Activated T-cell treated with anti-CD3 and anti-CD28 coated beads for 24 hours (primary cell): Measurements from ENCODE around the gene MRPL48.
"Not testable (repeated sequence)": the region's sequence is repeated elsewhere in the genome, so short reads cannot be mapped to it uniquely, and the experiment has no call there.

ENCODE experiments used
- DNase-seq: peaks from one replicate; pipeline ENCODE4 v3.0.0-alpha.2; 2020; ENCODE audit warnings: low read depth

Gene MRPL48

DNA sequence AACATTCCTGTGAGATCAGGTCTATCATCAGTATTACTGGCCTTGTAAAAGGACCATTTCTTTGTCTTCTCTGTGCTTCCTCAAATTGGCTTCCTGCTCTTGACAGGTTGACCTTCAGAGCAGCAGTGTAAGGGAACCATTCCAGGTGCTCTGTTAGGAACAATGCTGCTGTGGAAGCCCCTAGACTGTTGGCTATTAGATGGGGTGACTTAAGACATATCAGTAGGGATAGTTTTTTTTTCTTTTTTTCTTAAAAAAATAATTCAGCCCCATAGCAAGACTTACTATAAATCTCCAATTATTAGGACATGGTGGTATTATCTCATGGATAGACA, 51.4 kb downstream of the MRPL48 start:
- DNase-seq, result no peak

DNA sequence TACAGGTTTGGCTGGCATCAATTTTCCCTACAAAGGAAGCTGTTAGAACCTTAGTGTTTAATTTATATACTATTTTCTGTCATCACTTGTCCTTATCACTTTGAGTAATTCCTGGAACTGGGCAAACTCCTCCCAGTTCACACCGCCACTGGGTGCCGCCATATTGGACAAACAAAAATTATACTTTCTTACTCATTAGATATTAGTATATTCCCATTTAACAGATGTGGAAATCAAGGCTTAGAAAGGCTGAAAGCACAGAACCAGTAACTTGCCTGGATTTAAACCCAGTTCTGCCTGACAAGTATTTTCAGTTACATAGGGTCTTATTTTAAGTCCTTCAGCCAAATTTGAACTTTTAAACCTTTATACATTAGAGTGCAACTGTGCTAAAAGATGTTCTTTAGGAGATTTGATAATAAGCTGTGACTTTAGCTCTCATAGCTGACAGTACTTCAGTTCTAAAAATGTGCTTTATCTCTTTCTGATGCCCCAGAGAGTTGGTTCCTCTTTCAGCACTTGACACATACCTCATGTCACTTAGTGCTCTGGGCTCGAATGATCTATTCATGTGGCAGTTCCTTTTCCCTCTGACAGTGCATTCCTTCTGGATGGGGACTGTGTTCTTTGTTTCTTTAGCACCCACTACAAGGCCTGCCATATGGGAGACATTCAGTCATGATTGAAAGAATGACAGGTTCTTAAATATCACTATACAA, 63.5 kb downstream of the MRPL48 start:
- DNase-seq, result no peak

DNA sequence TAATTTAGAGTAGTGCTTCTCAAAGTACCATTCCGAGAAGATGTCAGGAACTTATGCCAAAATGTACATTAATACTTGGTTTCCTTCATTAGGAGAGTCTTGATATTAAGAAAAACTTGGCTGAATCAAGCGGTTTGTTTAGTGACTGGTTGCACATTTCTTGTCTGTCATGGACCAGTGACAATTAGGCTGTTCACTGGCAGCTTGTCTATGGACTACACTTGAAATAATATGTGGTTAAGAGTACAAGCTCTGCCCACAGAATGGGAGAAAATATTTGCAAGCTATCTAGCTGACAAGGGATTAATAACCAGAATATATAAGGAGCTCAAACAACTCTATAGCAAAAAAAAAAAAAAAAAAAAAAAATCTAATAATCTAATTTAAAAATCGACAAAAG, 64.4 kb downstream of the MRPL48 start:
- no peak for DNase-seq

DNA sequence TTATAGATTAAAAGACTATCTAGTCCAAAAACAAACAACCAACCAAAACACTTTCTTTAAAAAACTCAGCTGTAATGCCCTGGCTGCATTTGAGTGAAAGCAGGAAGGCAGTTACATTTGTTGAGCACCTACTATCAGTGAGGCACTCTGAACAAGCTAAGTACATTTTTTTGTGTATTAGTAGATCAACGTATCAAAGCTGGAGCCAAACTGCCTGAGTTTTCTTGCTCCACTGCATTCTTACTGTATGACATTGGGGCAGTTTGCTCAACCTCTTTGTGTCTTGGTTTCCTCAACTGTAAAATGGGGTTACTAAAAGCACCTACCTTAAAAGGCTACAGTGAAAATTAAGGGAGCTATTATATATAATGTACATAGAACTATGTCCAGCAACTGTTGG, 67.0 kb downstream of the MRPL48 start:
- no peak for DNase-seq

DNA sequence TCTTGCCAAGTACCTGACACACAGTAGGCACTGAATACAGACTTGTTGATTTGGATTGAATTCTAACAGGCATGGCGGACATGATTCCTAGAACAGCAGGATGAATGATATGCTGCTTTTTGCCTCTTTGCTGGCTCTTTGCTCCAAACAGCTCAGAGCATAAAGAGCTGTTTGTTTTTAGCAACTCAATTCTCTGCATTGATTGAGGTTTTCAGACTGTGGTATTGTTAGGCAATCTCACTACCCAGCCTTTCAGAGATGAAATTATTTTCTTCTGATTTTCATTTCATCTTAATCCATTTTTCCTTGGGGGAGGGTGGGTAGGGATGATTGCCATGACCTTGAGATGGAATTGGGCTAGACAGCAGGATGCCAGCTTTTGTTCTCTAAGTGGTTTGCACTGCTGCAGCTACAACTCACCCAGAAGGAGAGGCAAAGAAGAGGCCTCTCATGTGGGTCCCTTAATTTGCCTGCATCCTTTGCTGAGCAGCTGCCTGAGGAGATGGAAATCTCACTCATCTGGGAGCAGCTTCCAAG, 68.4 kb downstream of the MRPL48 start:
- no peak for DNase-seq

DNA sequence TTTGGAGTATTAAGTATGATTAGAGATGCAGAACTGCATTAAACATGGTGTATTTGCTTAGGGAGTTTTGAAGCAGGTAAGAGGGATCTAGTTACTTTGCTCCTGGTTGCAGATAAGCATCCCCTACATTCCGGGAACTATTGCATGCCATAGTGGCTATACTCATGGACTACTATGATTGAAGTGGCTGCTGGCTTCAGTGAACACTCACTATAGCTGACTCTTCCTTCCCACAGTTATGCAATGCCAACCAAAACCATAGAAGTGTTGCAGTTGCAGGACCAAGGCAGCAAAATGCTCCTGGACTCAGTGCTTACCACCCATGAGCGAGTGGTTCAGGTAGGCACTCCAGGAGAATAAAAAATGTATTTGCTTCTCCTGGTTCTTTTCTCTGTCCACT, 72.0 kb downstream of the MRPL48 start:
- DNase-seq, result no peak

DNA sequence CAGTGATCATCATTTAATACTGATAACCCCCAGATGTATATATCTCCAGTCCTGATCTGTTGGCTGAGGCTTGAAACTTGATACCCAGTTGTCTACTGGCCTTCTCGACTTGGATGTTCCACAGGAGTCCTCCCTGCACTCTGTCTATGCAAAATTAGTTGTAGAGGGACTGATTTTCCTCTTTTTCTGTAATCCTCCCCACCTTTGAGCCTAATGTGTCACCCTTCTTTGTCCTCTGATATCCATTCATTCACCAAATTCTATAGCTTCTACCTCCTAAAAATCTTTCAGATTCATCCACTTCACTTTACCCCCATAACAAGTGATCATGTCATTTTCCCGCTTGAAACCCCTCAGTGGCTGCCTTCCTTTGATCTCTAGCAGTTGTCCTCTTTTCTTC, 72.5 kb downstream of the MRPL48 start:
- no peak for DNase-seq

DNA sequence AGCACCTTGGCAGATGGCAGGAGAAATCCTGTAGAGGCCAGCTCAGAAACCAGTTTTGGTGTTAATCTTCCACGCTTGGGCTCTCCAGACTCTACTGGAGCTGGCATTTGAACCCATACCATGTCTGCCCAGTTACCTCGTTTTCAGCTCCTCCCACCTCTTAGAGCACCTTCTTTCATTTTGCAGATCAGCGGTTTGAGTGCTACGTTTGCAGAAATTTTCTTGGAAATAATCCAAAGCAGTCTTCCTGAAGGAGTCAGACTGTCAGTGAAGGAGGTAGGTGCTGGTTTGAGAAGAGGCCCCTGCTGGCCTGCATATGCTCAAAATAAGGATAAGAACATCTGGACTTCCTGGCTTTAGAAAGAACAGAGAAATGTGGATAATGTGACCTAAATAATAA, 75.3 kb downstream of the MRPL48 start:
- DNase-seq, result no peak

DNA sequence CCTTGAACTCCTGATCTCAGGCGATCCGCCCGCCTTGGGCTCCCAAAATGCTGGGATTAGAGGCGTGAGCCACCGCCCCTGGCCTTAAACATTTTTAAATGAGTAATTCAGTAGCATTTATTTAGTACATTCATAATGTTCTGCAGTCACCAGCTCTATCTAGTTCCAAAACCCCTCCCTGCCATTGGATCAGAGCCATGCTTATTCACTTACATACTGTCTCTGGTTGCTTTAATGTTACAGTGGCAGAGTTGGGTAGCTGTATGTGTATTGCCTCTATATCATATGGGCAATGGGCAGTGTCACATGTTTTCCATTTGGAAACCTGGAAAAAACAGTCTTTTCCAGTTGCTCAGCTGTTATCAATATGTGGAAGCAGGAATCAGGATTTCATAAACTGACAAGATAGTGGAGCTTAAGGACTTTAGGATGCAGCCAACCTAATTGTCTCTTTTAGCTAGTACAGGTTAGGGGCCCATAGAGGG, 78.5 kb downstream of the MRPL48 start:
- no peak for DNase-seq

DNA sequence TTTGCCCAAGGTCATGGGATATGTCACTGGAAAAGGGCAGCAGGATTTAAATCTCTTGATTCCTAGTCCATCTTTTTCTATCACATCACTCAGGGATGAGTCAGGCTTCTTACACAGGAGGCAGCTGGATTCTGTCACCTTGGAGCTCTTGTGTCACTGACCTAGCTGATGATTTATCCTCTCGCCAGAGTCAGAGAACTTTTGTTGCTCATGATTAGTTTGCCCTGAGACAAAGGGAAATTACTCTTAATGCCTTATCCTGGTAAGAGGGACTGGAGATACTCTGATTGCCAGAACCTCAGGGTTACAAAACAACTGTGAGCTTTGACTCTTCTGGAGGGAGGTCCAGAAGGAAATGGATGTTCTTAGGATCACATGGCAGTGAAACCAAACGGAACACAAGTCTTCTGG, 78.9 kb downstream of the MRPL48 start:
- no peak for DNase-seq

DNA sequence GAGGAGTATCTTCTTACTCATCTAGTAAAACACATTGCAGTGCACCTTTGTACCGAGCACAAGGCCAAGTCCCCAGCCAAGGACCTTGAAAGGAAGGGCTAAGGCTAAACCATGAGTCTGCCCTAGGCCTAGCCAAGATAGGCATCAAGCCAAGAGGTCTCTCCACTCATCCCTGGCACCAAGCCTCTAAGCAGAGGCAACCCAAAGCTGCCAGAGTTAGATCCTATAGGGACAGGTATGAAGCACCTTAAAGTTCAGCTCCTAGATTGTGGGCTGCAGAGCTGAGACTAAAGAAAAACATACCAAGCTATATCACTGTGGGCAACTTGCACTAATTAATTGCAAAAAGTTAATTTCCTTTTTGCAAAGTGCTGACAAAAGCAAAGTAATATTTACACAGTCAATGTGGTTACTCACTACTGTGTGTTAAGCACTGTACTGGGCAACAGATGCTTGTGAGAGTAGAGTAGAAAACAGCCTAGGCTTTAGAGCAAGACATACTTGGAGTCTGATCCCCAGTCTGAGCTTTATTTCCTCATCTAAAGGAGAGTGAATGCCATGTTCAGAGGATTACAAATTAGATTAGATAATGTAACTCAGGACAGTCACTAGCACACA, 81.8 kb downstream of the MRPL48 start:
- no peak for DNase-seq

DNA sequence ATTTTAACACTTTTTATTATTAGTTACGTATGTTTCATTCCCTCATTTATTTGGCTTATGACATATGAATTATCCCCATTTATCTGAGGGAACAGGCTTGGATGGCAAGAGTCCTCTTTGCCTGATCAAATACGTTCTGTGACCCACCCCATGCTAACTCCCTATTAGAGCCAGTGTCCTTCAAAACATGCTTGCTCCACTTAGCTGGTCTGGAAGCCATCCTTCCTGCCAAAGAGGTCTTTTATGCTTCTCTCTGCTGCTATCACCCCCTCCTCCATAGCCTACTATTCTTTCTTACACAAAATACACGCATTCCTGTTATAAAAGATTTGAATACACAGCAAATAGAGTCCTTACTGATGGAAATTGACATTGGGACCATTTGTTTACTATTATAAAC, 82.6 kb downstream of the MRPL48 start:
- no peak for DNase-seq

DNA sequence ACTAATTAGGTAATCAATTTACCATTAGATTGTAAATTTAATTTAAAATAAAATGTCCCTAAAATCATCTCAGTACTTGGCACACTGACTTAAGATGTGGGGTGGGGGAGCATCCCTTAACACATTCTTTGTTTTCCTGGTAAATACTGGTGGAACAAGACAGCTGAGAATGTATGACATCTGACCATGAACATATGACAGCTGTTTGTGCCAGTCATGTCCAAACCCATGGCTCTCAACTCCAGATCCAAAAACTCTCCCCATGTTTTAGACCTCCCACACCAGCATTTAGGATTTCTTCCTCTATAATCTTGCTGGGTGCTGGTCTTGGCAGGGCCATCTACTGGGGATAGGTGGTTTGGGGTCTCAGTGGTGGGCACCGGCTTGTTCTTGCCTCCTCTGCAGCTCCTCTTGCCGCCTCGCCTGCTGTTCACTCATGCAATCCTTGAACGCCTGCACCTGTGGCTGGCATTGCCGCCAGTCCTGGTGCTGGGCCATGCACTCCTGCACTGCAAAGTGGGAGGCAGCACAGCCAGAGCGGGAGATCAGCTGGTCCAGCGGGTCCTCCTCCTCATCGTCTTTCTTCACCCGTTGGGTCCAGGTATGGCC, 85.2 kb downstream of the MRPL48 start:
- DNase-seq, result no peak

DNA sequence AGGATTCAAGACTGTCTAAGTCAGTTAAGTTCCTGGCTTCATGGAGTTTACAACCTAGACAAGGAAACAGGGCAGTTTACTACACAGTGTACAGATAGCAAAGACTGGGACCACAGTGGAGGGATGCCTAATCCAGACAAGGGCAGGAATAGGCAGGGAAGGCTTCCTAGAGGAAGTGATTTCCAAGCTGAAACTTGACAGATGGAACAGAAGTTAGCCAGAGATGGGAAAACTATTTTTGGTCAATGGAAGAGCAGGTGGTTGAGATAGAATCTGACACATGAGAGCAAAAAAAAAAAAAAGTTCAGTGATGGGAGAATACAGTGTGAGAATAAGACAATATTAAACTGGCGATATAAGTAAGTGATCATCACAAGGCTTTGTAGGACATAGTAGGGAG, 87.7 kb downstream of the MRPL48 start:
- no peak for DNase-seq

DNA sequence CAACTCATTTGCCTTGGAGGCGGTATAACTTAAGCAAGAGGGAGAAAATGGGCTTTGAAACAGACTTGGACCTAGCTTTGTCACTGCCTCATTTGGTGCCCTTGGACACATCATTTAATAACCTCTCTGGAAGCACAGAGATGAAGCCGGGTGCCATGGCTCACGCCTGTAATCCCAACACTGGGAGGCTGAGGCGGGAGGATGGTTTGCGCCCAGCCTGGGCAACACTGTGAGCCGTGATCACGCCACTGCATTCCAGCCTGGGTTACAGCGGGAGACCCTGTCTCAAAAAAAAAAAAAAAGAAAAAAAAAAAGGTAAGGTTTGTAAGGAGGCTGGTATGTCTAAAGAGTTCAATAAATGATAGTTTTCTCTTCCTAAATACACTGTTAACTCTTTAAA, 88.2 kb downstream of the MRPL48 start:
- DNase-seq, result no peak

DNA sequence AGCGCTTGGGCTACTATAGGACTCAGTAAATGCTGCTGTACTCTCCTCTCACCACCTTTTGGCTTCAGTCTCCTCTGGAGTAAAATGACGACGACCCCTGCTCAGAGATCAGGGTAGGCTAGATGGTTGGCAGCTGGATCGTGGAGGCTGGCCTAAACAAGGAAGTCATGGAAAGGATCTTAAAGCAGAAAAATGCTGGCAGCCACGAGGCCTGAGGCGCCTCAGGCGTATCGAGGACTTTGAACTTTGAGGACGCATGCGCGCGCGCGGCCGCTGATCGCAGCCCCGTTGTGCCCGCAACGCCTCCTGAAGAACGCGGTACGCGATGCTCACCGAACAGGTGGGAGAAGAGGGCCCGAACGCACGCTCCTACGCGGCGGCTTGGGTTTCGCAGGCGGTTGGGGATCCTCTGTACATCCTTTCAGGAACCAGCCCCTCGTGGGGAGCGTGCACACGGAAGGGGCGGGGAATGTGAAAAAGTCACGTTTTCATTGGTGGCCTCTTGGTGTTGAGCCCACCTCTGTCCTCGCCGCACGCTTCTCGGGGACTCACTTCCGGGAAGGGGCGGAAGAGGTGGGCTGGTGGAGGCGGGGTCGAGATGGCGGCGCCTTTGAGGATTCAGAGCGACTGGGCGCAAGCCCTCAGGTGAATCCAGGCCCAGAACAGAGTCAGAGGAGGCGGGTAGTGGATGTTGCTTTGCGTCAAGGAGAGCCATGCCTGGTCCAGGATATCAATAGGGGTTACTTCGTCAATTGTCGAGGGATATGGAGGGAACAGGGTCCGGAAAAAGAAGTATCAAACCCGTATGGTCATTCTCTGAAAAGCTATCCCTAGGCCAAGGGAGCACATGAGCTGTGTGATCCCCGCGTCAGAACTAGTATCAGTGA, 89.0 kb downstream of the MRPL48 start, which contains the start of the genes COA4 and PAAF1:
TSS of gene COA4 (minus strand) at position 423 of the 887 bp plus-strand sequence. CDS start 3,468 bp downstream, outside the sequence.
TSS of gene PAAF1 (plus strand) at position 576 of the 887 bp plus-strand sequence. CDS start at position 599, 23 bp downstream.
- peak; percentile 91 for DNase-seq

DNA sequence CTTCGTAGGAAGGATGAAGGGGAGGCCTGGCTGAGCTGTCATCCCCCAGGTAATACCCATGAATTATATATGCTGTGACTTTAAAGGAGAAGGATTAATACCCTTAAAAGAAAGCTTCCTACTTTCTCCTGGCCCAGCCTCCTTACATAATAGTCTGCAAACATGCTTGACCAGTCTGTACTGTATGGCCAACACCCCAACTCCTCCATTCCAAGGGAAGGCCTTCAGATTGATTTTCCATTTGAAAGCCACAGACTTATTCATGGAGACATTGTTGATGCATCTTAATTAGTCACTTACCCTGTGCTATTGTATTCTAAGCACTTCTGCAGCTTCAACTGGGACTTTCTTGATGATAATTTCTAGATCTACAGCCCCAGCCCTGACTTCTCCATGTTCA, 91.1 kb downstream of the MRPL48 start:
- no peak for DNase-seq

DNA sequence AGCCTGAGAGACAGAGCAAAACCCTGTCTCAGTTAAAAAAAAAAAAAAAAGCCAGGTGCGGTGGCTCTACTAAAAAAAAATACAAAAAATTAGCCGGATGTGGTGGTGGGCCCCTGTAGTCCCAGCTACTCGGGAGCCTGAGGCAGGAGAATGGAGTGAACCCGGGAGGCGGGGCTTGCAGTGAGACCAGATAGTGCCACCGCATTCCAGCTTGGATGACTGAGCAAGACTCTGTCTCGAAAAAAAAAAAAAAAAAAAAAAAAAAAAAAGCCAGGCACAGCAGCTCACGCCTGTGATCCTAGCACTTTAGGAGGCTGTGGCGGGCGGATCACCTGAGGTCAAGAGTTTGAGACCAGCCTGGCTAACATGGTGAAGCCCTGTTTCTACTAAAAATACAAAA, 92.8 kb downstream of the MRPL48 start:
- not testable (repeated sequence) for DNase-seq

DNA sequence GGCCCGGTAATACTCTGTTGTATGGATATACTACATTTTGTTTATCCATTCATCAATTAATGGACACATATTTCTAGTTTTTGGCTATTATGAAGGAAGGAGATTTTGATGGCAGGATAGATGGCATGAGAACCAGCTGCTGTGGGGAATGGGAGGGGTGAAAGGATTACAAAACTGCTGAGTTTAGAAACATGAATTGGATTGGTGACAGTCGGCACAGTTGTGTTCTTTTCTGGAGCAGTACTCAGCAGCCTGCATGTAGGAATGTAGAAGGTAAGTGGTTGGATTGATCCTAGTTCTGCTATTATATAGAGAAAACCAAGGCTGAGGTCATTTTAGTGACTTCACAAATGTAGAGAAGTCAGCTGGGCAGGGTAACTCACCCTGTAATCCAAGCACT, 96.2 kb downstream of the MRPL48 start:
- no peak for DNase-seq

DNA sequence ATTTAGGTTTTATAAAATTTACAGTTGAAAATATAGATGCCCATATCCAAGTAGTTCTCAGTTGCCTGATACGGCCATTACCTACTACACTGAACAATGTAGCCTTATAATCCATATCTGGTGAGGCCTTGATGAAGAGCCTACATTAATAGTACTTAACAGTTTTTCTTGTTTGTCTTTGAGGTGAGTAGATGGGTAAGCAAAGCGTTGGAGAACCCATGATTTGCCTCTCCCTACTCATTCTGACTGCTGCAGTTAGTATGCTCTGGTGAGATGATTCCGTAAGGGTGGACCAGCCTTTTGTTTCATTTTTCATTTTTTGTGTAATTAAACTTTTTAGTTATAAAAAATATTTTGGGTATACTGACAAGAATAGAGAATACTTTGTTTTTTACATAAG, 100.6 kb downstream of the MRPL48 start:
- no peak for DNase-seq

DNA sequence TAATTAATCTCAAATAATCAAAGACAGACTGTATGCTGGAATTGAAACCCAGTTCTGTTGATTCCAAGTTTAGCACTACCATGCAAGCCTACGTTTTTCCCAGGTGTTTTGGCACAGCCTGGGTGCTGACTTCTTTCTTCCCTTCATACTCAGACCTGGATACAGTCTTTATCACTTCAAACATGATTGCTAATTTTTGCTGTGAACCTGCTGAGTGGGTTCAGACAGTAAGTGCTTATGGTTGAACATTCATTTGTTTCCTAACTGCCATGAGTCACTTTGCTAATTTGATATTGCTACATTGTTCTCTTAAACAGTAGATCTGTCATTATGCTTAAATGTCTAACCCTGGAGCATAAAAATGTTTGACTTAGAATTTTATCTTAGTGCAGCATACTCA, 101.3 kb downstream of the MRPL48 start:
- no peak for DNase-seq

DNA sequence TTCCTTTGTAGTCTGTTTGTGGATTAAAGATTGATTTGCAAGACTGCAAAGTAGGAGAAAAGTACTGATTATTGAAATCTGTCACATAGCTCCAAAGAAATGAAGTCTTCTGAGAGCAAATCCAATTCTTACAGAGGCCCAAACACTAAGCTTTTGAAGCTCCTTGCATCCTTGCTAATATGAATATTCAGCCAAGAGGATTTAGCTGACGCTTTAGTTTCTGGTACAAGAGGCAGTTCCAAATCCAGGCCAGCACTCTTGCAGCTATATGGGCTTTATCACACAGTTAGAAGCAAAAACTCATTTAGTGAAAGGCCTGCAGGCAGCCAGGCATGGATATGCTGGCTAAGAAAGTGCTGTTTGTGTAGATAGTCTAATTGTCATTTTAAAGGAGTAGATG, 101.9 kb downstream of the MRPL48 start:
- DNase-seq, result no peak
